K562 (cell line): ENCODE results near the gene ACTA2. TPM values are rescaled to one million over a fixed set of nuclear protein-coding genes. Genes with fewer than 3 reads are reported as not detected.

Experiments used
- ATAC-seq: fragments of 200-7000 bp; cut with Tn5 transposase; 3 replicates; pipeline ENCODE4 v1.9.1; 2020; ENCODE audit warnings: moderate library complexity
- BruUV-seq: library from RNA; stranded (reverse); fragments of 400-500 nt; replicated peaks from 2 replicates; lab custom pipeline; 2021; lab: Mats Ljungman, UMichigan
- CTCF ChIA-PET: fragments of 300-600 bp; formaldehyde crosslinking; extraction: SDS; loops from one replicate; lab custom pipeline; 2021; ENCODE audit warnings: low intra/inter-chr PET ratio; lab: Yijun Ruan, JAX
- POLR2A ChIA-PET: fragments of 300-600, 350-650 bp; sonication (Branson Sonifier 250); formaldehyde crosslinking; extraction: SDS; loops from one replicate; lab custom pipeline; 2021; ENCODE audit warnings: antibody characterized with exemption, inconsistent platforms; lab: Yijun Ruan, JAX
- DNase-seq, 4 experiments: peaks; one replicate each; pipeline versions ENCODE4 v3.0.0 to v3.0.0-alpha.2; 2011 to 2018; ENCODE audit warnings: low spot score in 3 of 4, mixed read lengths in 3 of 4; ENCODE audit errors: extremely low read depth in 1 of 4
- FAIRE-seq: peaks from 2 replicates; lab custom pipeline; 2011; peaks lifted over from hg19 to GRCh38; lab: Jason Lieb, UNC
- H2AFZ ChIP-seq: 2 replicates; pipeline ENCODE4 v1.6.0; 2011; ENCODE audit warnings: low read depth, low read length, control low read depth, inconsistent platforms
- H3K27ac ChIP-seq: fragments of 200-600 bp; 3 replicates; pipeline ENCODE4 v1.8.0; 2011; ENCODE audit warnings: low read depth, mild to moderate bottlenecking, control low read depth, inconsistent platforms, low read length, moderate library complexity, mixed read lengths; ENCODE audit errors: extremely low read depth
- H3K27me3 ChIP-seq, 2 experiments: fragments of 300-600 bp in 1 of 2; 2 replicates in 1 of 2; 3 replicates in 1 of 2; pipeline versions ENCODE4 v1.6.0 to v1.8.0; 2011; ENCODE audit warnings: inconsistent platforms in 2 of 2, low read length in 2 of 2, mild to moderate bottlenecking in 1 of 2, mixed read lengths in 1 of 2, moderate library complexity in 1 of 2; ENCODE audit not compliant: control insufficient read depth in 2 of 2, insufficient read depth in 2 of 2
- H3K36me3 ChIP-seq: fragments of 300-600 bp; 3 replicates; pipeline ENCODE4 v1.8.0; 2011; ENCODE audit warnings: mild to moderate bottlenecking, low read length, inconsistent platforms; ENCODE audit not compliant: control insufficient read depth, insufficient read depth
- H3K4me1 ChIP-seq, 2 experiments: fragments of 200-600 bp in 1 of 2; replicated peaks in 1 of 2; 2 replicates in 1 of 2; 3 replicates in 1 of 2; pipeline versions ENCODE4 v1.5.1 to v1.8.0; 2011; ENCODE audit warnings: inconsistent platforms in 2 of 2, low read length in 2 of 2, mild to moderate bottlenecking in 1 of 2, mixed read lengths in 1 of 2, moderate library complexity in 1 of 2; ENCODE audit not compliant: control insufficient read depth in 2 of 2, insufficient read depth in 2 of 2
- H3K4me2 ChIP-seq: 2 replicates; pipeline ENCODE4 v1.6.1; 2011; ENCODE audit warnings: low read length, control low read depth, inconsistent platforms, mixed read lengths; ENCODE audit not compliant: insufficient read depth
- H3K4me3 ChIP-seq: fragments of 200-600 bp; sonication (generic), shearing (Covaris generic); 2 replicates; pipeline ENCODE4 v1.5.1; 2016; ENCODE audit warnings: control low read depth, inconsistent platforms
- H3K79me2 ChIP-seq: fragments of 200-600 bp; 3 replicates; pipeline ENCODE4 v1.8.0; 2011; ENCODE audit warnings: low read length, inconsistent platforms; ENCODE audit not compliant: control insufficient read depth, insufficient read depth
- H3K9ac ChIP-seq, 2 experiments: 2 replicates each; pipeline versions ENCODE4 v1.6.0 to v1.6.1; 2011; ENCODE audit warnings: low read depth in 2 of 2, low read length in 2 of 2, control low read depth in 1 of 2, inconsistent platforms in 1 of 2, mild to moderate bottlenecking in 1 of 2, mixed read lengths in 1 of 2; ENCODE audit not compliant: insufficient read depth in 1 of 2
- H3K9me1 ChIP-seq: one replicate; pipeline ENCODE4 v1.6.0; 2011; ENCODE audit warnings: inconsistent platforms, mild to moderate bottlenecking, low read length, moderate library complexity; ENCODE audit not compliant: control insufficient read depth, insufficient read depth
- H3K9me3 ChIP-seq: replicated peaks from 2 replicates; pipeline ENCODE4 v1.5.1; 2011; ENCODE audit warnings: low read depth, low read length, inconsistent platforms; ENCODE audit not compliant: control insufficient read depth, insufficient read depth
- H4K20me1 ChIP-seq: replicated peaks from 2 replicates; pipeline ENCODE4 v1.6.1; 2011; ENCODE audit warnings: low read length, inconsistent platforms, mixed read lengths; ENCODE audit not compliant: control insufficient read depth, insufficient read depth
- FUS ChIP-seq: fragments of 200-400 bp; formaldehyde crosslinking; optimal IDR thresholded peaks from 2 replicates; pipeline ENCODE3; 2017; ENCODE audit warnings: low read depth, low read length
- HDAC6 ChIP-seq: IDR thresholded peaks from 2 replicates; pipeline ENCODE4 v1.6.1; 2012; ENCODE audit warnings: low read depth, mild to moderate bottlenecking, control low read depth, inconsistent platforms, low read length, moderate library complexity
- KLF6 ChIP-seq: fragments of 250-450 bp; sonication (Bioruptor Pico); IDR thresholded peaks from 2 replicates; pipeline ENCODE4 v1.4.0; 2020; ENCODE audit warnings: mild to moderate bottlenecking, moderate library complexity, borderline replicate concordance
- PPARD ChIP-seq: fragments of 250-450 bp; sonication (Bioruptor Pico); IDR thresholded peaks from 2 replicates; pipeline ENCODE4 v1.8.0; 2022; ENCODE audit warnings: inconsistent platforms, mild to moderate bottlenecking, moderate library complexity
- ZNF512 ChIP-seq: IDR thresholded peaks from 2 replicates; pipeline ENCODE4 v1.6.1; 2016; ENCODE audit warnings: missing genetic modification characterization, missing compliant biosample characterization
- WGBS: fragments of 100-300 bp; shearing (Covaris generic); methylation state at CpG from one replicate; pipeline ENCODE4 v1.1.6; 2016; ENCODE audit warnings: low coverage, mixed read lengths; ENCODE audit not compliant: insufficient coverage; ENCODE audit errors: missing lambda C conversion rate; 5-methylcytosine and 5-hydroxymethylcytosine counted together
- in situ Hi-C: fragments of 300-500 bp; cut with MboI; formaldehyde crosslinking; loops from 4 replicates; pipeline ENCODE4 v1.15.0; 2018; ENCODE audit warnings: inconsistent platforms, mixed read lengths
- intact Hi-C: fragments of 100-400 bp; cut with micrococcal nuclease; formaldehyde crosslinking; loops from 2 replicates; pipeline ENCODE4 v1.14.2; 2022
- polyA plus RNA-seq, 8 experiments: library from polyadenylated mRNA; depleted of rRNA in 4 of 8; stranded (reverse) in 5 of 8; unstranded in 3 of 8; fragments of >200 nt; fragmentation: Nextera tagmentation in 2 of 8; fragmentation: Illumina TruSeq in 1 of 8; extraction: Ambion mirVana in 2 of 8; extraction: Trizol in 1 of 8; gene quantifications; 2 replicates each; pipeline versions ENCODE4 v1.2.1 to v1.2.3, GENCODE V29; 2011 to 2014; ENCODE audit warnings: inconsistent platforms in 1 of 8, missing spikeins in 1 of 8
- total RNA-seq, 7 experiments: library from RNA; depleted of rRNA in 6 of 7; stranded (reverse); fragments of >200 nt in 6 of 7; fragmentation: Illumina TruSeq in 2 of 7; extraction: Trizol in 2 of 7; gene quantifications; 2 replicates each; pipeline versions ENCODE4 v1.2.1 to v1.2.3, GENCODE V29; 2011 to 2021; ENCODE audit warnings: low replicate concordance in 1 of 7

ACTA2 gene
- total and polyA plus RNA-seq, 9 of the 15 experiments (the other 6 are each of a cell fraction or from before 2014, with no cell fraction given): 0.15 to 1.0 (median 0.38) TPM; not detected in 3

GRCh38 chr10:88938938-88939337 is 13.6 kb downstream of the ACTA2 start:
- DNase-seq (no peak), FAIRE-seq (no peak), ATAC-seq (no peak)
- Histone ChIP-seq H3K9me3 (no peaks in the 10 kb centered on the region), H3K27me3 (no peaks in the 10 kb centered on the region), H3K36me3 (no peaks in the 10 kb centered on the region), H3K4me3 (no peak overlapping the region), H2AFZ (no peak overlapping the region), H3K4me2 (no peak overlapping the region)
- CTCF ChIA-PET: no interaction called here
- no TSS peak for BruUV-seq
- intact Hi-C loops: no loop called here
- POLR2A ChIA-PET: no interaction called here
- TF ChIP-seq ZNF512 (tag) (no peak), FUS (no peak), PPARD (CRISPR knock-in tag) (no peak), KLF6 (CRISPR knock-in tag) (no peak), HDAC6 (no peak)
- TF ChIP-seq, all 486 proteins: peak for 0
- WGBS: 13% methylated on average over 2 of the region's 2 CpGs
- Histone ChIP-seq H4K20me1 (no peaks in the 10 kb centered on the region), H3K4me1 (no peaks in the 10 kb centered on the region), H3K9ac (no peak overlapping the region), H3K79me2 (no peaks in the 10 kb centered on the region), H3K27ac (no peak overlapping the region), H3K9me1 (no peaks in the 10 kb centered on the region)
- in situ Hi-C loops: no loop called here
